GM12801 (cell line): ENCODE measurements around the gene FAM222A.

Source experiments
- CTCF ChIP-seq: IDR thresholded peaks from one replicate; pipeline ENCODE4 v1.5.1; 2011; ENCODE audit warnings: control low read depth; ENCODE audit not compliant: insufficient read length; ENCODE audit errors: extremely low read depth

FAM222A gene

GRCh38 chr12:109763201-109763841 is 49.7 kb downstream of the FAM222A start:
- TF ChIP-seq CTCF, result no peak

GRCh38 chr12:109764123-109764522 is 50.5 kb downstream of the FAM222A start:
- no peak for TF ChIP-seq CTCF

- no peak for TF ChIP-seq CTCF
Observed at GRCh38 chr12:109764776-109765445, 51.3 kb downstream of the FAM222A start.

GRCh38 chr12:109765446-109765810 is 51.8 kb downstream of the FAM222A start:
- no peak for TF ChIP-seq CTCF

- no peak for TF ChIP-seq CTCF
Observed at GRCh38 chr12:109766251-109766778, 52.7 kb downstream of the FAM222A start.

GRCh38 chr12:109767456-109767855 is 53.8 kb downstream of the FAM222A start:
- TF ChIP-seq CTCF, result no peak

- no peak for TF ChIP-seq CTCF
Observed at GRCh38 chr12:109767991-109768900, 54.6 kb downstream of the FAM222A start.
